ENCODE data around the gene FIG4.

FIG4 gene

GRCh38 chr6:109864050-109864449 is 173.0 kb downstream of the FIG4 start:
- DNase-seq: no peak

DNA sequence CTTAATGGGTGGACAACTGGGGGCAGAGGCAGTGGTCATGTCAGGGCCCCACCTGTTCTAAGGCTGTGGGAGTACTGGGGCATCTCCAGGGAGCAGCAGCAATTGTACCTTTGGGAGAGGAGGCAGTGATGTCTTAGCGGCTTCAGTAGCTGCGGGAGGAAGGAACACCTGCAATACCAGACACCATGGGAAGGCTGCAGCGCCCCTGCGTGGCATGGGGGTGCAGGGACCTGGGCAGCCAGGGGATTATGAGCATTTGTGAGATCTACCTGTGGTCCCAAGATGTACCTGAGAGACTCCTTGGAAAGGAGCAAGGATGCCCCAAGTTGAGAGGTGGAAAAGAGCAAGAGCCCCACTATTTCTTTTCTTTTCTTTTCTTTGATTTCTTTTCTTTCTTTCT is 174.9 kb downstream of the FIG4 start:
- no peak for DNase-seq

- DNase-seq: peak; percentile 44
Observed at GRCh38 chr6:109867009-109867969, 176.2 kb downstream of the FIG4 start.

GRCh38 chr6:109867970-109868358 is 176.9 kb downstream of the FIG4 start:
- DNase-seq: no peak

DNA sequence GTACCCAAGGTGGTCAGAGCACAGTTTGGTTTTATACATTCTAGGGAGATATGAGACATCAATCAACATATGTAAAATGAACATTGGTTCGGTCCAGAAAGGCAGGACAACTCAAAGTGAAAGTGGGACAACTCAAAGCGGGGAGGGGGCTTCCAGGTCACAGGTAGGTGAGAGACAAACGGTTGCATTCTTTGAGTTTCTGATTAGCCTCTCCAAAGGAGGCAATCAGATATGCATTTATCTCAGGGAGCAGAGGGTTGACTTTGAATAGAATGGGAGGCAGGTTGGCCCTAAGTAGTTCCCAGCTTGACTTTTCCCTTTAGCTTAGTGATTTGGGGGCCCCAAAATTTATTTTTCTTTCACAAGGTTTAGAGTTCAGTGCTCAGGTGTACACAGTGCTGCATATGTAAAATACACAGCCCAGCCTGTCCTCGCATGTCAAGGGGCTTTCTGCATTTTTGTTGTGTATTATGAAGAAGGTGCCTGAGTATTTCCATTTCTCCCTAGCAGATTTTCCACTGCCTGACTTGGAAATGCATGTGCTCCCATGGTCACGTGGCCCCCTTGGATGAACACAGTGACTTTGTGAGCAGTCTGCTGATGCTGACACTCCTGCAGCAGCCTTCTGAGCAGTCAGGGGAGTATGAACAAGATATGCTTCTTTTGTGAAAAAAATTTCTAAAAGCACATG is 178.4 kb downstream of the FIG4 start:
- DNase-seq: peak; percentile 62

- DNase-seq: no peak
Observed at GRCh38 chr6:109870089-109870410, 179.0 kb downstream of the FIG4 start.

DNA sequence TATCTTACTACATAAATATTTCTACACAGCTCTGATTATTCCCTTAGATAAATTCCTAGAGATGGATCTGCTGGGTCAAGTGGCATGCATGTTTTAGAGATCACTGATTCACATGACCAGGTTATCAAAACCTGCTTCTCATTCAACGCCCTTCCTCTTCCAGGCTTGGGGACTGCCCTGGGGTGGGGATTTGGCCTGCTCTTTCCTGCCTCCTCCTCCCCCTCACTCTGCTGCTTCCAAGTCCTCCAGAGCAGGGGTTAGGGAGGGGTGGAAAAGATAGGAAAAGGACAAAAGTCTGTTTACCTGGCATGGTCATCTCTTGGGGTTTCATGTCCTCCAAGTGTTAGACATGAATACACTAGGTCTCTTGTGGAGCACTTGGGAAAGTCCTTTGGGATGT is 181.5 kb downstream of the FIG4 start:
- no peak for DNase-seq

DNA sequence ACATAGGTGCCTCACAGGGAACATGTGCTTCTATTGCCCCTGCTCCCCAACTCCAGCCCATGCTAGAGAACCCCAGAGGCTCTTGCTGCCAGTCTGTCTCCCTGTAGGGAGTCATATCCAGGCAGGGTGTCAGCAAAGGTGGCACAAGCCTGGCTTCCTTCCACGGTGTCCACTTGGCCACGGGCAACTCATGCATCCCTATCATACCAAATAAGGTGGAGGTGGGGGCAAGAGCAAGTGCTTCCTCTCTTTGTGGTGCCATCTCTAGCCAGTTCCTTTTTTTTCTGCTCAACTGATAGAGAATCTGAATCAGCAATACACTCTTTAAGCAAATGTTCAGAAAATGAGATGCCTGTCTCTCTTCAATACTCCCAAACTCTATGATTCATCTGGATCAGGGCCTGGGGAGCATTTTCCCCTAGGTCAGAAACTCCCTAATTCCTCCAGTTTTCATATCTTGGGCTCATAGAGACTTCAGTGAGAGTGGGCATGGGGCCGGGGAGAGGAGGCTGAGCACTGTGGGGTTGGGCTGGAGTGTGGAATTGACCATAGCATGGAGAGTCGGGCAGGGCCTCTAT is 182.0 kb downstream of the FIG4 start:
- DNase-seq: no peak

DNA sequence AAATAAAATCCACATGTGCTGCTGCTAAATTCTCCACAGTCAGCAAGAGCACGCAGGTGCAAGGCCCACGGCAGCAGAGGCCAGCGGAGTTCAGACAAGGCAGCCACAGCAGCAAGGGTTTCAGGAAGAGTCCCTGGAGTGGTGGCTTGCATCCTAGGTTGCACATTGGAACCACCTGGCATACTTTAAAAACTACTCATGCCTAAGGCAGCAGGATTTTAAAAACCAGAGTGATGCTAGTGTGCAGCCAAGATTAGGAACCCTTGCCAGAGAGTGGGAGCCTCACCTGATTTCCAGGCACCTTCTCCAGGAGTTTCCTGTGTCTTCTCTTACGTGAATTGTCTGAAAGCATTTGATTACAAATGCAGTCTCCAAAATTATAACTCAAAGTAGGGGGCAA is 183.0 kb downstream of the FIG4 start:
- DNase-seq: no peak

GRCh38 chr6:109874621-109875020 is 183.5 kb downstream of the FIG4 start:
- DNase-seq: no peak
